ENCODE data around the gene AP1M1.

- TF ChIP-seq CTCF (IDR thresholded peaks at IDR 0.05) (no peak), POLR2A (IDR thresholded peaks at IDR 0.05) (no peak)
Measured at GRCh38 chr19:16199275-16199932, 1.7 kb downstream of the AP1M1 start.

Data from thyroid gland (tissue), 4 donors.